H1 (cell line): Measurements from ENCODE around the gene STIM1. TPM values are rescaled to one million over a fixed set of nuclear protein-coding genes. Genes with fewer than 3 reads are reported as not detected.
"Not testable (repeated sequence)": the region's sequence is repeated elsewhere in the genome, so short reads cannot be mapped to it uniquely, and the experiment has no call there.

Experiments used
- CTCF ChIA-PET: fragments of 300-600 bp; sonication (Branson Sonifier 250); formaldehyde crosslinking; loops from one replicate; lab custom pipeline; 2021; ENCODE audit not compliant: partially characterized antibody; lab: Charles Lee
- POLR2A ChIA-PET: fragments of 300-600 bp; sonication (Branson Sonifier 250); formaldehyde crosslinking; loops from one replicate; lab custom pipeline; 2021; ENCODE audit warnings: inconsistent platforms; ENCODE audit not compliant: partially characterized antibody; lab: Charles Lee
- DNase-seq, 2 experiments: peaks; one replicate each; pipeline versions ENCODE4 v3.0.0 to v3.0.0-alpha.2; 2010 to 2022; ENCODE audit warnings: low spot score in 2 of 2, low read depth in 1 of 2, mixed read lengths in 1 of 2
- FAIRE-seq: peaks from 2 replicates; lab custom pipeline; 2011; peaks lifted over from hg19 to GRCh38; lab: Jason Lieb, UNC
- H2AFZ ChIP-seq: 2 replicates; pipeline ENCODE4 v1.8.1; 2012; ENCODE audit warnings: low read length, inconsistent platforms
- H2AK5ac ChIP-seq: 2 replicates; pipeline ENCODE4 v1.6.1; 2013; ENCODE audit warnings: low read depth, low read length
- H2BK120ac ChIP-seq: replicated peaks from 2 replicates; pipeline ENCODE3; 2013; ENCODE audit warnings: low read depth, low read length, inconsistent platforms
- H2BK12ac ChIP-seq: 2 replicates; pipeline ENCODE4 v1.6.1; 2013; ENCODE audit warnings: low read depth, low read length
- H2BK15ac ChIP-seq: 2 replicates; pipeline ENCODE4 v1.6.1; 2013; ENCODE audit warnings: low read length
- H2BK20ac ChIP-seq: 2 replicates; pipeline ENCODE4 v1.6.1; 2013; ENCODE audit warnings: low read length
- H2BK5ac ChIP-seq: 2 replicates; pipeline ENCODE4 v1.6.1; 2013; ENCODE audit warnings: low read depth, low read length
- H3K14ac ChIP-seq: 2 replicates; pipeline ENCODE4 v1.6.1; 2013; ENCODE audit warnings: inconsistent platforms; ENCODE audit not compliant: insufficient read length
- H3K18ac ChIP-seq: 2 replicates; pipeline ENCODE4 v1.6.1; 2013; ENCODE audit warnings: low read length; ENCODE audit errors: extremely low read depth
- H3K23ac ChIP-seq: 2 replicates; pipeline ENCODE4 v1.6.1; 2013; ENCODE audit warnings: inconsistent platforms; ENCODE audit not compliant: insufficient read length
- H3K23me2 ChIP-seq: 2 replicates; pipeline ENCODE4 v1.6.1; 2013; ENCODE audit warnings: low read depth, low read length
- H3K27ac ChIP-seq: 2 replicates; pipeline ENCODE4 v1.6.1; 2011; ENCODE audit warnings: low read depth, low read length, inconsistent platforms
- H3K27me3 ChIP-seq, 4 experiments: replicated peaks in 1 of 4; 1 replicate in 1 of 4; 2 replicates in 3 of 4; pipeline versions ENCODE4 v1.6.1 to v1.8.1; 2011 to 2013; ENCODE audit warnings: low read length in 3 of 4, mild to moderate bottlenecking in 3 of 4, inconsistent platforms in 2 of 4, mixed read lengths in 2 of 4, moderate library complexity in 1 of 4; ENCODE audit not compliant: control insufficient read depth in 3 of 4, insufficient read depth in 3 of 4; ENCODE audit errors: extremely low read depth in 1 of 4
- H3K36me3 ChIP-seq, 4 experiments: 2 replicates each; pipeline versions ENCODE4 v1.6.1 to v1.8.1; 2011 to 2013; ENCODE audit warnings: mild to moderate bottlenecking in 4 of 4, low read length in 3 of 4, moderate library complexity in 2 of 4, control low read depth in 1 of 4, inconsistent platforms in 1 of 4; ENCODE audit not compliant: insufficient read depth in 4 of 4, control insufficient read depth in 2 of 4
- H3K4ac ChIP-seq: replicated peaks from 2 replicates; pipeline ENCODE3; 2013; ENCODE audit warnings: low read length, low read depth, mixed read lengths, inconsistent platforms; ENCODE audit not compliant: insufficient read length
- H3K4me1 ChIP-seq, 4 experiments: replicated peaks in 1 of 4; 1 replicate in 1 of 4; 2 replicates in 3 of 4; pipeline versions ENCODE4 v1.6.1 to v1.8.1; 2011 to 2013; ENCODE audit warnings: low read length in 3 of 4, inconsistent platforms in 2 of 4, mixed read lengths in 1 of 4; ENCODE audit not compliant: insufficient read depth in 4 of 4, control insufficient read depth in 3 of 4
- H3K4me2 ChIP-seq, 2 experiments: 2 replicates each; pipeline versions ENCODE4 v1.6.1 to v1.8.1; 2011 to 2013; ENCODE audit warnings: low read depth in 2 of 2, low read length in 2 of 2, control low read depth in 1 of 2, inconsistent platforms in 1 of 2, mild to moderate bottlenecking in 1 of 2; ENCODE audit not compliant: insufficient read depth in 1 of 2
- H3K4me3 ChIP-seq, 4 experiments: fragments of 200-600, 300-600 bp in 1 of 4; sonication (generic), shearing (Covaris generic), sonication (Bioruptor Twin) in 1 of 4; 2 replicates each; pipeline versions ENCODE4 v1.5.1 to v1.8.1; 2011 to 2016; ENCODE audit warnings: low read length in 4 of 4, low read depth in 3 of 4, control low read depth in 2 of 4, inconsistent platforms in 2 of 4, mild to moderate bottlenecking in 2 of 4, mixed read lengths in 1 of 4, moderate library complexity in 1 of 4; ENCODE audit not compliant: insufficient read depth in 2 of 4; ENCODE audit errors: extremely low read depth in 1 of 4
- H3K56ac ChIP-seq: replicated peaks from 2 replicates; pipeline ENCODE3; 2013; ENCODE audit warnings: low read depth, mild to moderate bottlenecking, mixed read lengths, low read length, inconsistent platforms; ENCODE audit not compliant: insufficient read length
- H3K79me1 ChIP-seq: 2 replicates; pipeline ENCODE4 v1.6.1; 2013; ENCODE audit warnings: low read depth, low read length, control low read depth
- H3K79me2 ChIP-seq, 2 experiments: 2 replicates each; pipeline versions ENCODE4 v1.6.1 to v1.8.1; 2012 to 2013; ENCODE audit warnings: low read length in 2 of 2, mild to moderate bottlenecking in 2 of 2, inconsistent platforms in 1 of 2; ENCODE audit not compliant: insufficient read depth in 2 of 2, control insufficient read depth in 1 of 2
- H3K9ac ChIP-seq, 4 experiments: replicated peaks in 1 of 4; 1 replicate in 1 of 4; 2 replicates in 3 of 4; pipeline versions ENCODE4 v1.6.1 to v1.8.1; 2011 to 2013; ENCODE audit warnings: low read depth in 3 of 4, low read length in 3 of 4, control low read depth in 2 of 4, mild to moderate bottlenecking in 2 of 4, moderate library complexity in 2 of 4, inconsistent platforms in 1 of 4; ENCODE audit errors: extremely low read depth in 1 of 4
- H3K9me3 ChIP-seq, 2 experiments: 2 replicates each; pipeline versions ENCODE4 v1.6.1 to v1.8.1; 2012 to 2013; ENCODE audit warnings: mild to moderate bottlenecking in 2 of 2, moderate library complexity in 2 of 2, control low read depth in 1 of 2, inconsistent platforms in 1 of 2, low read depth in 1 of 2, low read length in 1 of 2, mixed read lengths in 1 of 2; ENCODE audit not compliant: insufficient read depth in 2 of 2
- H4K20me1 ChIP-seq, 2 experiments: replicated peaks in 1 of 2; 2 replicates each; pipeline versions ENCODE3 to v1.8.1; 2011 to 2013; ENCODE audit warnings: inconsistent platforms in 2 of 2, low read length in 2 of 2, mild to moderate bottlenecking in 1 of 2; ENCODE audit not compliant: insufficient read depth in 2 of 2, control insufficient read depth in 1 of 2
- H4K5ac ChIP-seq: 2 replicates; pipeline ENCODE4 v1.6.1; 2013; ENCODE audit warnings: low read length, low read depth, mixed read lengths, inconsistent platforms; ENCODE audit not compliant: insufficient read length
- H4K8ac ChIP-seq: 2 replicates; pipeline ENCODE4 v1.8.0; 2013; ENCODE audit warnings: mild to moderate bottlenecking, moderate library complexity, low read length, inconsistent platforms; ENCODE audit not compliant: insufficient read depth; ENCODE audit errors: extremely low read depth
- H4K91ac ChIP-seq: replicated peaks from 2 replicates; pipeline ENCODE3; 2013; ENCODE audit warnings: low read length, mixed read lengths, inconsistent platforms; ENCODE audit not compliant: insufficient read length
- BACH1 ChIP-seq: IDR thresholded peaks from 2 replicates; pipeline ENCODE4 v1.6.1; 2012; ENCODE audit warnings: low read length, improper control_type of control experiment
- WGBS, 2 experiments: shearing (Covaris generic) in 1 of 2; methylation state at CpG; one replicate each; pipeline versions ENCODE4 v1.1.6 to v1.1.7; 2013 to 2015; ENCODE audit warnings: low lambda C conversion rate in 2 of 2, mixed read lengths in 2 of 2, inconsistent platforms in 1 of 2, low coverage in 1 of 2, missing lambda C conversion rate in 1 of 2; ENCODE audit not compliant: insufficient replicate concordance in 2 of 2, insufficient coverage in 1 of 2, insufficient read length in 1 of 2; ENCODE audit errors: extremely low coverage in 1 of 2, missing lambda C conversion rate in 1 of 2; 5-methylcytosine and 5-hydroxymethylcytosine counted together
- polyA plus RNA-seq, 7 experiments: library from polyadenylated mRNA; depleted of rRNA in 3 of 7; stranded (reverse) in 5 of 7; unstranded in 2 of 7; fragments of >200 nt in 5 of 7; fragments of 200-250 nt in 2 of 7; gene quantifications; 1 replicate in 5 of 7; 2 replicates in 1 of 7; 4 replicates in 1 of 7; pipeline versions ENCODE4 v1.2.1 to v1.2.3, GENCODE V29; 2011 to 2013; ENCODE audit warnings: missing spikeins in 2 of 7, mixed read lengths in 2 of 7
- total RNA-seq: library from RNA; stranded (reverse); fragmentation: NEBNext Ultra II Directional; extraction: Animal tissue kit (Norgen Biotek cat#: 25700); gene quantifications from 2 replicates; pipeline ENCODE4 v1.2.1, GENCODE V29; 2021

Gene STIM1
- total and polyA plus RNA-seq, 2 of the 8 experiments (the other 6 are each of a cell fraction or from before 2014, with no cell fraction given), result 11.1 to 12.2 TPM

DNA sequence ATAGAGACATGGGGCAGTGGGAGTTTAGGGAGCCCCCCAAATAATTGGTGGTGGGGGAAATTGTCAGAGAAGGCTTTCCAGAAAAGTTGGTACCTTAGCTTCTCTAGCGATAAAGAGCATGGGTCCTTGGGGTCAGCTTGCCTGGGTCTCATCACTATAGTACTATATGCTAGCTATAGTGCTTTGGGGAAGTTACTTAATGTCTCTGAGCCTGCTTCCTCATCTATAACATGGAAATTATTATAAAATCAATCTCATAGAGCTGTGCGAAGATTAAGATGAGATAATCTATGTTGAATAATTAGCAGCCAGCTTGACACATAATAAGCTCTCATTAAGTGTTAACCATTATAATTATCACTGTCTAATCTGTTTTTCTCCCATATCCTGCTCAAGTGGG is 41.2 kb downstream of the STIM1 start:
- ChIA-PET CTCF (interaction anchor here (1.2 to 2.1 kb wide), 3 partner anchors 9 to 176 kb away, joined by 3 to 8 read pairs (median 7); no protein-coding TSS in a partner anchor), POLR2A (no interaction called here)
- H3K9me3 ChIP-seq, result peaks cover 3 to 7% of the 10 kb centered on the region in 2 experiments; a peak in 2 of 4 replicates
- no peak overlapping the region for H2BK20ac ChIP-seq
- no peak overlapping the region for H4K91ac ChIP-seq
- no peak overlapping the region for H2BK15ac ChIP-seq
- H2BK120ac ChIP-seq, result no peak overlapping the region
- H3K23me2 ChIP-seq, result no peaks in the 10 kb centered on the region
- H3K4me2 ChIP-seq, result no peak overlapping the region
- H3K27ac ChIP-seq, result no peak overlapping the region
- no peak overlapping the region for H2BK5ac ChIP-seq
- no peaks in the 10 kb centered on the region for H3K27me3 ChIP-seq
- no peaks in the 10 kb centered on the region for H3K36me3 ChIP-seq
- H3K14ac ChIP-seq, result no peak overlapping the region
- DNase-seq (no peak), FAIRE-seq (no peak)
- H3K4ac ChIP-seq, result no peak overlapping the region
- H3K23ac ChIP-seq, result no peak overlapping the region
- H4K20me1 ChIP-seq, result no peaks in the 10 kb centered on the region
- H4K8ac ChIP-seq, result no peak overlapping the region
- no peaks in the 10 kb centered on the region for H3K79me2 ChIP-seq
- H2BK12ac ChIP-seq, result no peak overlapping the region
- 89% methylated on average over 2 of the region's 2 CpGs; no CpG with 5 or more reads in 1 of the 2 experiments for WGBS, 2 experiments
- H3K9ac ChIP-seq, result no peak overlapping the region
- no peak overlapping the region for H3K56ac ChIP-seq
- H3K4me1 ChIP-seq, result no peaks in the 10 kb centered on the region
- TF ChIP-seq BACH1, result no peak
- no peak overlapping the region for H2AK5ac ChIP-seq
- no peak overlapping the region for H3K18ac ChIP-seq
- H2AFZ ChIP-seq, result no peak overlapping the region
- H3K4me3 ChIP-seq, result no peak overlapping the region
- no peak overlapping the region for H4K5ac ChIP-seq
- no peaks in the 10 kb centered on the region for H3K79me1 ChIP-seq

DNA sequence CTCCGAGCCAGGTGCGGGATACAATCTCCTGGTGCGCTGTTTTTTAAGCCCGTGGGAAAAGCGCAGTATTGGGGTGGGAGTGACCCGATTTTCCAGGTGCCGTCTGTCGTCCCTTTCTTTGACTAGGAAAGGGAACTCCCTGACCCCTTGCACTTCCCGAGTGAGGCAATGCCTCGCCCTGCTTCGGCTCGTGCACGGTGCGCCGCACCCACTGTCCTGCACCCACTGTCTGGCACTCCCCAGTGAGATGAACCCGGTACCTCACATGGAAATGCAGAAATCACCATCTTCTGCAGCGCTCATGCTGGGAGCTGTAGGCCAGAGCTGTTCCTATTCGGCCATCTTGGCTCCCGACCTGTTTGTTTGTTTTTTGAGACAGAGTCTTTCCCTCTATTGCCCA is 44.8 kb downstream of the STIM1 start:
- H3K79me2 ChIP-seq, result not testable (repeated sequence)
- 93% methylated on average over 19 of the region's 19 CpGs; no CpG with 5 or more reads in 1 of the 2 experiments for WGBS, 2 experiments

More for the DNA sequence above, 44.8 kb downstream of the STIM1 start:
- H2BK5ac ChIP-seq, H3K79me1 ChIP-seq, POLR2A ChIA-PET, H3K4ac ChIP-seq, H2BK15ac ChIP-seq, H2AK5ac ChIP-seq, H3K14ac ChIP-seq, H3K4me2 ChIP-seq, H2AFZ ChIP-seq, H4K20me1 ChIP-seq, H4K5ac ChIP-seq, CTCF ChIA-PET, H3K23ac ChIP-seq, H4K8ac ChIP-seq, H3K36me3 ChIP-seq, H3K23me2 ChIP-seq, H3K27ac ChIP-seq, H3K9ac ChIP-seq, H4K91ac ChIP-seq, FAIRE-seq, H3K18ac ChIP-seq, H3K4me1 ChIP-seq, H3K4me3 ChIP-seq, H2BK20ac ChIP-seq, H2BK12ac ChIP-seq, H3K9me3 ChIP-seq, H3K56ac ChIP-seq, DNase-seq, H3K27me3 ChIP-seq, H2BK120ac ChIP-seq: not testable (repeated sequence)
